Smooth muscle cell (in vitro differentiated cells): ENCODE results near the gene CST5. TPM values are rescaled to one million over a fixed set of nuclear protein-coding genes. Genes with fewer than 3 reads are reported as not detected.
"Not testable (repeated sequence)": the region's sequence is repeated elsewhere in the genome, so short reads cannot be mapped to it uniquely, and the experiment has no call there.

ENCODE experiments used
- DNase-seq: peaks from one replicate; lab custom pipeline; 2025; ENCODE audit not compliant: unreplicated experiment; lab: John Stamatoyannopoulos, UW
- H2AFZ ChIP-seq: fragments of 200-600 bp; sonication (generic); 2 replicates; pipeline ENCODE4 v1.6.0; 2016; ENCODE audit warnings: antibody characterized with exemption, low read depth, mild to moderate bottlenecking
- H3F3A ChIP-seq: fragments of 200-600 bp; sonication (generic); 2 replicates; pipeline ENCODE4 v1.6.0; 2017; ENCODE audit warnings: antibody characterized with exemption, low read depth
- H3K27ac ChIP-seq: fragments of 200-600 bp; sonication (generic); 2 replicates; pipeline ENCODE4 v1.5.1; 2016; ENCODE audit warnings: low read depth, mild to moderate bottlenecking
- H3K27me3 ChIP-seq: fragments of 200-600 bp; sonication (generic); 2 replicates; pipeline ENCODE4 v1.6.1; 2016; ENCODE audit warnings: low read depth, mild to moderate bottlenecking
- H3K36me3 ChIP-seq: fragments of 200-600 bp; sonication (generic); 2 replicates; pipeline ENCODE4 v1.5.1; 2016; ENCODE audit warnings: low read depth
- H3K4me1 ChIP-seq: fragments of 200-600 bp; sonication (generic); 2 replicates; pipeline ENCODE4 v1.5.1; 2016; ENCODE audit warnings: low read depth
- H3K4me2 ChIP-seq: fragments of 200-600 bp; sonication (generic); 2 replicates; pipeline ENCODE4 v1.6.0; 2016; ENCODE audit warnings: mild to moderate bottlenecking
- H3K4me3 ChIP-seq: fragments of 200-600 bp; sonication (generic); 2 replicates; pipeline ENCODE4 v1.5.1; 2016; ENCODE audit warnings: mild to moderate bottlenecking
- H3K79me2 ChIP-seq: fragments of 200-600 bp; sonication (generic); 2 replicates; pipeline ENCODE4 v1.6.0; 2016; ENCODE audit warnings: low read depth, mild to moderate bottlenecking
- H3K9ac ChIP-seq: fragments of 200-600 bp; sonication (generic); 2 replicates; pipeline ENCODE4 v1.6.0; 2016; ENCODE audit warnings: low read depth
- H3K9me3 ChIP-seq: fragments of 200-600 bp; sonication (generic); replicated peaks from 2 replicates; pipeline ENCODE4 v1.5.1; 2016; ENCODE audit warnings: low read depth
- H4K20me1 ChIP-seq: fragments of 200-600 bp; sonication (generic); 2 replicates; pipeline ENCODE4 v1.6.0; 2016; ENCODE audit warnings: low read depth
- WGBS: methylation state at CpG from one replicate; pipeline ENCODE4 v1.1.7; 2016; ENCODE audit warnings: low lambda C conversion rate; 5-methylcytosine and 5-hydroxymethylcytosine counted together
- polyA plus RNA-seq: library from polyadenylated mRNA; unstranded; fragments of >200 nt; fragmentation: Nextera tagmentation; extraction: Ambion mirVana; gene quantifications from 2 replicates; pipeline ENCODE4 v1.2.1, GENCODE V29; 2016
- total RNA-seq: library from RNA; depleted of rRNA; stranded (reverse); fragments of >200 nt; gene quantifications from 2 replicates; pipeline ENCODE4 v1.2.3, GENCODE V29; 2014
- TF ChIP-seq, protein P1 (sequence below): fragments of 200-600 bp; sonication (generic); IDR thresholded peaks from 2 replicates; pipeline ENCODE4 v1.5.1; 2017; ENCODE audit warnings: borderline replicate concordance, mild to moderate bottlenecking, antibody characterized with exemption; ENCODE audit not compliant: insufficient read depth, poor library complexity, severe bottlenecking

The CST5 gene
- total and polyA plus RNA-seq, 2 experiments from 2014 or later, result not detected

DNA sequence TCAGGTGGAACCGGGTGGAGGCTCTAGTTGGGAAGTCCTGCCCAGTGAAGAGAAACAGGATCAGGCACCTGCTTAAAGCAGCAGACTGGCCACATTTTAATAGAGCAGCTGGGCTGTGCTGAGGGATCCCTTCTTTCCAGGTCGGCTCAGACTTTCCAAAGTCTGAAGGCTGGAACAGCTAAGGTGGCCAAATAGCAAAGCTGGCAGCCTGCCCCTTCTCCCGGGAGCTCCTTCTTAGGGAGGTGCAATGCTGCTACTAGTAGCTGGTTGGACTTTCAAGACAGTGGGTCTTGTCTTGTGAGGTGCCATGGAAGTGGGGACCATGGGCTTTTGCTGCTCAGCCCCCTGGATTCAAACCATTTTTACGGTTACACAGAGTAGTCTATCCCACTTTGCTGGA, 30.7 kb upstream of the CST5 start:
- H3F3A ChIP-seq, result no peaks in the 10 kb centered on the region

DNA sequence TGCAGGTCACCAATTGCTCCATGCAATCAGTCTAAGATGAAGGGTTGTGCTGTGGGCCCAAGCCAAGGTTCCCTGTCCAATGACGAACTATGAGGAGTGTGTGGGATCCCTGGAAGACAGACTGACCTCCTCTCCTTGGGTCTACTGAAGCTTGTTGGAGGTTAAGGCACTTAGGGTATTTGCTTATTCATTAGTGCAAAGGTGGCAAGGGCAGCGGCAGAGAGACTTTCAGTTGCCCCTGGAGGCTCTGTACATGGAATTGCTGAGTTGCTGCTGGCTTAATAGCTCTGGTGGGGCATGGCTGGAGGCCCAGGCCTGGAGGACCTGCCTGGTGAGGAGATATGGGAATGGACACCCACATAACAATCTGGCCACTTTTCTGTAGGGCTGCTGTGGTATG, 29.8 kb upstream of the CST5 start:
- Histone ChIP-seq H3K79me2 (no peaks in the 10 kb centered on the region), H4K20me1 (no peaks in the 10 kb centered on the region), H3K36me3 (no peaks in the 10 kb centered on the region), H3K9ac (no peak overlapping the region), H3F3A (no peaks in the 10 kb centered on the region), H2AFZ (no peak overlapping the region), H3K27ac (no peak overlapping the region), H3K4me1 (no peaks in the 10 kb centered on the region), H3K4me2 (no peak overlapping the region), H3K27me3 (no peaks in the 10 kb centered on the region), H3K9me3 (peaks cover 3% of the 10 kb centered on the region), H3K4me3 (no peak overlapping the region)
- no peak for DNase-seq
- TF ChIP-seq, protein P1, sequence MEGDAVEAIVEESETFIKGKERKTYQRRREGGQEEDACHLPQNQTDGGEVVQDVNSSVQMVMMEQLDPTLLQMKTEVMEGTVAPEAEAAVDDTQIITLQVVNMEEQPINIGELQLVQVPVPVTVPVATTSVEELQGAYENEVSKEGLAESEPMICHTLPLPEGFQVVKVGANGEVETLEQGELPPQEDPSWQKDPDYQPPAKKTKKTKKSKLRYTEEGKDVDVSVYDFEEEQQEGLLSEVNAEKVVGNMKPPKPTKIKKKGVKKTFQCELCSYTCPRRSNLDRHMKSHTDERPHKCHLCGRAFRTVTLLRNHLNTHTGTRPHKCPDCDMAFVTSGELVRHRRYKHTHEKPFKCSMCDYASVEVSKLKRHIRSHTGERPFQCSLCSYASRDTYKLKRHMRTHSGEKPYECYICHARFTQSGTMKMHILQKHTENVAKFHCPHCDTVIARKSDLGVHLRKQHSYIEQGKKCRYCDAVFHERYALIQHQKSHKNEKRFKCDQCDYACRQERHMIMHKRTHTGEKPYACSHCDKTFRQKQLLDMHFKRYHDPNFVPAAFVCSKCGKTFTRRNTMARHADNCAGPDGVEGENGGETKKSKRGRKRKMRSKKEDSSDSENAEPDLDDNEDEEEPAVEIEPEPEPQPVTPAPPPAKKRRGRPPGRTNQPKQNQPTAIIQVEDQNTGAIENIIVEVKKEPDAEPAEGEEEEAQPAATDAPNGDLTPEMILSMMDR, result no peak
- WGBS, result 91% methylated on average over 2 of the region's 2 CpGs

More for the DNA sequence above, 30.7 kb upstream of the CST5 start:
- Histone ChIP-seq H3K36me3 (no peaks in the 10 kb centered on the region), H3K4me1 (no peaks in the 10 kb centered on the region), H3K27ac (no peak overlapping the region), H3K4me2 (no peak overlapping the region), H4K20me1 (no peaks in the 10 kb centered on the region), H3K79me2 (no peaks in the 10 kb centered on the region), H3K4me3 (no peak overlapping the region), H2AFZ (no peak overlapping the region), H3K9ac (no peak overlapping the region), H3K9me3 (peaks cover 3% of the 10 kb centered on the region), H3K27me3 (no peaks in the 10 kb centered on the region)
- TF ChIP-seq, protein P1, result no peak
- no peak for DNase-seq
- WGBS, result 92% methylated on average over 4 of the region's 4 CpGs

DNA sequence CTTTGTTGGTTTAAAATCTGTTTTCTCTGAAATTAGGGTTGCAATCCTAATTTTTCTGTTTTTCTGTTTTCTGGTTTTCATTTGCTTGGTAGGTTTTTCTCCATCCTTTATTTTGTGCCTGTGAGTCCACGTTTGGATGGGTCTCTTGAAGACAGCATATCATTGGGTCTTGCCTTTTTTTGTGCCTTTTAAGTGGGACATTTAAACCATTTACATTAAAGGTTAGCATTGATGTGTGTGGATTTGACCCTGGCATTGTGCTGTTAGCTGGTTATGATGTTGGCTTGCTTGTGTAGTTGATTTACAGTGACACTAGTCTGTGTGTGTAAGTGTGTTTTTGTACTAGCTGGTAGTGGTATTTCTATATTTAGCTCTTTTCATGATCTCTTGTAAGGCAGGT, 28.0 kb upstream of the CST5 start:
- H2AFZ ChIP-seq, result no peak overlapping the region
- no peak overlapping the region for H3K27ac ChIP-seq
- no peaks in the 10 kb centered on the region for H3K27me3 ChIP-seq
- H3K4me1 ChIP-seq, result no peaks in the 10 kb centered on the region
- H3K9me3 ChIP-seq, result peaks cover 3% of the 10 kb centered on the region
- no peaks in the 10 kb centered on the region for H3F3A ChIP-seq
- no peak overlapping the region for H3K9ac ChIP-seq
- 57% methylated on average over 1 of the region's 1 CpG for WGBS
- no peaks in the 10 kb centered on the region for H4K20me1 ChIP-seq
- TF ChIP-seq, protein P1, result no peak
- no peak overlapping the region for H3K4me2 ChIP-seq
- no peak overlapping the region for H3K4me3 ChIP-seq
- H3K79me2 ChIP-seq, result no peaks in the 10 kb centered on the region
- H3K36me3 ChIP-seq, result no peaks in the 10 kb centered on the region
- no peak for DNase-seq

DNA sequence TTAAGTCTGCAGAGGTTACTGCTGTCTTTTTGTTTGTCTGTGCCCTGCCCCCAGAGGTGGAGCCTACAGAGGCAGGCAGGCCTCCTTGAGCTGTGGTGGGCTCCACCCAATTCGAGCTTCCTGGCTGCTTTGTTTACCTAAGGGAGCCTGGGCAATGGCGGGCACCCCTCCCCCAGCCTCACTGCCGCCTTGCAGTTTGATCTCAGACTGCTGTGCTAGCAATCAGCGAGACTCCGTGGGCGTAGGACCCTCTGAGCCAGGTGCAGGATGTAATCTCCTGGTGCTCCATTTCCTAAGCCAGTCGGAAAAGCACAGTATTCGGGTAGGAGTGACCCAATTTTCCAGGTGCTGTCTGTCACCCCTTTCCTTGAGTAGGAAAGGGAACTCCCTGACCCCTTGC, 22.8 kb upstream of the CST5 start:
- not testable (repeated sequence) for H3K27me3 ChIP-seq, H3K9ac ChIP-seq, H3K9me3 ChIP-seq, H3K36me3 ChIP-seq, H3K79me2 ChIP-seq, H3K4me3 ChIP-seq, H3K4me2 ChIP-seq, H4K20me1 ChIP-seq, H3K27ac ChIP-seq, H3K4me1 ChIP-seq, DNase-seq, H2AFZ ChIP-seq, H3F3A ChIP-seq
- 58% methylated on average over 8 of the region's 8 CpGs for WGBS

DNA sequence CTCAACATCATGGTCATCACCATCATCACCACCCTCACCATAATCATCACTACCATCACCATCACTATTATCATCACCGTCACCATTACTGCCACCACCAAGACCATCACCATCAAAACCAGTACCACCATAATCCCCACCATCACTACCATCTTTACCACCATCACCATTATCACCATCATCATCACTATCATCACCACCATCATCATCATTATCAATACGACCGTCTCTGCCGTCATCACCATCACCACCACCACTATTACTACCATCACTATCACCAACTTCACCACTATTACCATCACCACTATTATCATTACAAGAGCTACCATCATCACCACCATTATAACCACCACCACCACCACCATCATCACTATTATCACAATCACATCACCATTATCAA, 11.3 kb upstream of the CST5 start:
- H2AFZ ChIP-seq, DNase-seq, H3K27ac ChIP-seq, H3K9ac ChIP-seq, H4K20me1 ChIP-seq, H3K79me2 ChIP-seq, H3K4me1 ChIP-seq, H3F3A ChIP-seq, H3K4me3 ChIP-seq, H3K36me3 ChIP-seq, H3K4me2 ChIP-seq, H3K27me3 ChIP-seq, H3K9me3 ChIP-seq: not testable (repeated sequence)
- WGBS, result 97% methylated on average over 4 of the region's 4 CpGs
